Loucy (cell line): ENCODE measurements around the gene PCNX4.

Source experiments
- EZH2phosphoT487 ChIP-seq: fragments of 200-600 bp; IDR thresholded peaks from 2 replicates; pipeline ENCODE4 v1.6.1; 2018; ENCODE audit warnings: antibody characterized with exemption, mild to moderate bottlenecking, moderate library complexity, borderline replicate concordance
- TF ChIP-seq, protein P1 (sequence below): fragments of 200-600 bp; sonication (generic); conservative IDR thresholded peaks from 2 replicates; pipeline ENCODE4 v1.5.1; 2014; ENCODE audit warnings: mild to moderate bottlenecking, antibody characterized with exemption, low read length

DNA sequence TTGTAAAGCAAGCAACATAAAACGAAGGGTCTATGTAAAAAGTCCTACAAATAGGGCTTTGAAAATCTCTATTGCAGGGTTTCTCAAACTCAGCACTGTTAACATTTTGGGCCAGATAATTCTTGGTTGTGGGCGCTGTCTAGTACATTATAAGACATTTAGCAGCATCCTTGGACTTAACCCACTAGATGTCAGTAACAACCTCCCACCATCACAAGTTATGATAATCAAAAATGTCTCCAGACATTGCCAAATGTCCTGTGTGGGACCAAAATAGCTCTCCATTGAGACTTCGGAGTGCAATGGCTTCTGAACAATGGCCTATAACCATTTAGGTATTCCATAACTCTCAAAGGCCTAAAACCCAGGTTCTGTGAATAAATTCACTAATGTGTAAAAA, 96.4 kb downstream of the PCNX4 start:
- TF ChIP-seq, protein P1, sequence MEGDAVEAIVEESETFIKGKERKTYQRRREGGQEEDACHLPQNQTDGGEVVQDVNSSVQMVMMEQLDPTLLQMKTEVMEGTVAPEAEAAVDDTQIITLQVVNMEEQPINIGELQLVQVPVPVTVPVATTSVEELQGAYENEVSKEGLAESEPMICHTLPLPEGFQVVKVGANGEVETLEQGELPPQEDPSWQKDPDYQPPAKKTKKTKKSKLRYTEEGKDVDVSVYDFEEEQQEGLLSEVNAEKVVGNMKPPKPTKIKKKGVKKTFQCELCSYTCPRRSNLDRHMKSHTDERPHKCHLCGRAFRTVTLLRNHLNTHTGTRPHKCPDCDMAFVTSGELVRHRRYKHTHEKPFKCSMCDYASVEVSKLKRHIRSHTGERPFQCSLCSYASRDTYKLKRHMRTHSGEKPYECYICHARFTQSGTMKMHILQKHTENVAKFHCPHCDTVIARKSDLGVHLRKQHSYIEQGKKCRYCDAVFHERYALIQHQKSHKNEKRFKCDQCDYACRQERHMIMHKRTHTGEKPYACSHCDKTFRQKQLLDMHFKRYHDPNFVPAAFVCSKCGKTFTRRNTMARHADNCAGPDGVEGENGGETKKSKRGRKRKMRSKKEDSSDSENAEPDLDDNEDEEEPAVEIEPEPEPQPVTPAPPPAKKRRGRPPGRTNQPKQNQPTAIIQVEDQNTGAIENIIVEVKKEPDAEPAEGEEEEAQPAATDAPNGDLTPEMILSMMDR: peak; percentile 59
- no peak for TF ChIP-seq EZH2phosphoT487
